Panc1 (cell line): Measurements from ENCODE around the gene LRFN3.

Source experiments
- TCF7L2 ChIP-seq: IDR thresholded peaks from 2 replicates; pipeline ENCODE4 v1.6.1; 2011; ENCODE audit warnings: mild to moderate bottlenecking, low read depth, low read length, inconsistent platforms
- TF ChIP-seq, protein P1 (sequence below): fragments of 450-650 bp; IDR thresholded peaks from 2 replicates; pipeline ENCODE4 v1.5.1; 2017; ENCODE audit warnings: mild to moderate bottlenecking

DNA sequence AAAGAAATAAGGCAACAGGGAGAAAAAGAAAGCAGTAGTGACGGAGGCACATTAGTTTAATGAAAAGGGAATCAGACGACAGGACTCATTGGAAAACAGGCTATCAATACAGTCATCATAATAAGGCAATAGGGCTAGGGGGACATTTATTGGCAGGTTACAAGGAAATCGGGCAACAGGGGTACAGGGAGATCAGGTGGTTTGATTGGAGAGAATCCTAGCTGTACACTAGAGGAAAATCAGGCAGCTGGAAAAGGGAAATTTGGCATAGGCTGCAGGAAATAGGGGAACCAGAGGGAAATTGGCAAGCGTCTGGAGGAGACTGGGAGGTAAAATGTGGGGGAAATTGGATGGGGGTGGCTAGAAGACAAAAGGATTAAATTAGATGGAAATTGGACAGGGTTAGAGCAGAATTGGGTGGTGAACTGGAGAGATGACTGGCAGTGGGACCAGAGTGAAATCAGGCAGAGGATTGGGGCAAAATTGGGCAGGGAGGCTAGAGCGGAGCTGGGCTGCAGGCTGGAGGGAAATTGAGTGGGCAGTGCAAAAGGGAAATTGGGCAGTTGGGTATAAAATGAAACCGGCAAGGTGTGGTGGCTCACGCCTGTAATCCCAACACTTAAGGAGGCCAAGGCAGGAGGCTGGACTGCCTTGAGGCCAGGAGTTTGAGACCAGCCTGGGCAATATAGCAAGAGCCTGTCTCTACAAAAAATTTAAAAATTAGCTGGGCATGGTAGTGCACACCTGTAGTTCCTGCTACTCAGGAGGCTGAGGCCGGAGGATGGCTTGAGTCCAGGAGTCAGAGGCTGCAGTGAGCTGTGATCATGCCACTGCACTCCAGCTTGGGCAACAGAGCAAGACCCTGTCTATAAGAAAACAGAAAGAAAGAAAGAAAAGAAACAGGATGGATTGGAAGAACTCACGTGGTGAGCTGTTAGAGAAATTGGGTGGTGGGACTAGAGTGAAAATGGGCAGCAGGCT lies 7.4 kb downstream of the LRFN3 start:
- TF ChIP-seq, protein P1, sequence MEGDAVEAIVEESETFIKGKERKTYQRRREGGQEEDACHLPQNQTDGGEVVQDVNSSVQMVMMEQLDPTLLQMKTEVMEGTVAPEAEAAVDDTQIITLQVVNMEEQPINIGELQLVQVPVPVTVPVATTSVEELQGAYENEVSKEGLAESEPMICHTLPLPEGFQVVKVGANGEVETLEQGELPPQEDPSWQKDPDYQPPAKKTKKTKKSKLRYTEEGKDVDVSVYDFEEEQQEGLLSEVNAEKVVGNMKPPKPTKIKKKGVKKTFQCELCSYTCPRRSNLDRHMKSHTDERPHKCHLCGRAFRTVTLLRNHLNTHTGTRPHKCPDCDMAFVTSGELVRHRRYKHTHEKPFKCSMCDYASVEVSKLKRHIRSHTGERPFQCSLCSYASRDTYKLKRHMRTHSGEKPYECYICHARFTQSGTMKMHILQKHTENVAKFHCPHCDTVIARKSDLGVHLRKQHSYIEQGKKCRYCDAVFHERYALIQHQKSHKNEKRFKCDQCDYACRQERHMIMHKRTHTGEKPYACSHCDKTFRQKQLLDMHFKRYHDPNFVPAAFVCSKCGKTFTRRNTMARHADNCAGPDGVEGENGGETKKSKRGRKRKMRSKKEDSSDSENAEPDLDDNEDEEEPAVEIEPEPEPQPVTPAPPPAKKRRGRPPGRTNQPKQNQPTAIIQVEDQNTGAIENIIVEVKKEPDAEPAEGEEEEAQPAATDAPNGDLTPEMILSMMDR: no peak
- TF ChIP-seq TCF7L2: no peak
